Measurements from ENCODE around the gene EIF5A2. TPM values are rescaled to one million over a fixed set of nuclear protein-coding genes. Genes with fewer than 3 reads are reported as not detected.

Gene EIF5A2
- total and polyA plus RNA-seq, 10 of the 15 experiments (the other 5 are each of a cell fraction or from before 2014, with no cell fraction given), result 0.76 to 3.0 (median 2.2) TPM

- TF ChIP-seq USF1 (IDR thresholded peaks at IDR 0.05; ENCODE audit: borderline replicate concordance, extremely low read length, insufficient read depth, low read depth, low read length), result peak; percentile 94
- TF ChIP-seq JUND (IDR thresholded peaks at IDR 0.05; ENCODE audit: low read depth, low read length), result no peak
- no peak for TF ChIP-seq RELA (IDR thresholded peaks at IDR 0.05; ENCODE audit: borderline replicate concordance, partially characterized antibody)
- no peak for TF ChIP-seq MEF2A (IDR thresholded peaks at IDR 0.05; ENCODE audit: insufficient read depth, low read depth, low read length)
These were observed at the start of gene EIF5A2 (continued) for GRCh38 chr3:170908235-170909116.

- ChIA-PET CTCF (no interaction called here), RAD21 (ENCODE audit: unreplicated experiment) (no interaction called here), POLR2A (no interaction called here), SMC1A (ENCODE audit: uncharacterized antibody, unreplicated experiment) (no interaction called here)
- Histone ChIP-seq H4K20me1 (ENCODE audit: control insufficient read depth, insufficient read depth) (no peaks in the 10 kb centered on the region), H3K36me3 (ENCODE audit: control insufficient read depth in 2 of 2, insufficient read depth in 2 of 2, low read length in 1 of 2) (no peaks in the 10 kb centered on the region), H2AFZ (ENCODE audit: control insufficient read depth, low read depth, low read length) (no peak overlapping the region), H3K4me2 (ENCODE audit: control insufficient read depth, insufficient read depth) (no peak overlapping the region), H3K4me3 (no peak overlapping the region), H3K27me3 (replicated peaks in 1 of 2; ENCODE audit: control insufficient read depth in 2 of 2, insufficient read depth in 2 of 2, low read length in 1 of 2) (no peaks in the 10 kb centered on the region), H3K27ac (ENCODE audit: control insufficient read depth, insufficient read depth) (no peak overlapping the region), H3K9me3 (replicated peaks; ENCODE audit: control insufficient read depth, insufficient read depth, low read length) (no peaks in the 10 kb centered on the region), H3K9ac (ENCODE audit: control insufficient read depth, insufficient read depth, low read length) (no peak overlapping the region), H3K4me1 (ENCODE audit: control insufficient read depth, insufficient read depth, low read length) (no peaks in the 10 kb centered on the region), H3K79me2 (ENCODE audit: control insufficient read depth, insufficient read depth, low read length) (no peaks in the 10 kb centered on the region)
- DNase-seq (ENCODE audit: low read depth, low spot score) (no peak), ATAC-seq (no peak), FAIRE-seq (no peak)
- no TSS peak for BruUV-seq (replicated peaks)
- intact Hi-C loops (cut with micrococcal nuclease; ENCODE audit: unreplicated experiment) (no loop called here), in situ Hi-C loops (cut with MboI) (no loop called here)
- no peak for TF ChIP-seq PKNOX1 (IDR thresholded peaks at IDR 0.05)
- no peak for TF ChIP-seq LARP7 (IDR thresholded peaks at IDR 0.05)
- TF ChIP-seq, protein P1, sequence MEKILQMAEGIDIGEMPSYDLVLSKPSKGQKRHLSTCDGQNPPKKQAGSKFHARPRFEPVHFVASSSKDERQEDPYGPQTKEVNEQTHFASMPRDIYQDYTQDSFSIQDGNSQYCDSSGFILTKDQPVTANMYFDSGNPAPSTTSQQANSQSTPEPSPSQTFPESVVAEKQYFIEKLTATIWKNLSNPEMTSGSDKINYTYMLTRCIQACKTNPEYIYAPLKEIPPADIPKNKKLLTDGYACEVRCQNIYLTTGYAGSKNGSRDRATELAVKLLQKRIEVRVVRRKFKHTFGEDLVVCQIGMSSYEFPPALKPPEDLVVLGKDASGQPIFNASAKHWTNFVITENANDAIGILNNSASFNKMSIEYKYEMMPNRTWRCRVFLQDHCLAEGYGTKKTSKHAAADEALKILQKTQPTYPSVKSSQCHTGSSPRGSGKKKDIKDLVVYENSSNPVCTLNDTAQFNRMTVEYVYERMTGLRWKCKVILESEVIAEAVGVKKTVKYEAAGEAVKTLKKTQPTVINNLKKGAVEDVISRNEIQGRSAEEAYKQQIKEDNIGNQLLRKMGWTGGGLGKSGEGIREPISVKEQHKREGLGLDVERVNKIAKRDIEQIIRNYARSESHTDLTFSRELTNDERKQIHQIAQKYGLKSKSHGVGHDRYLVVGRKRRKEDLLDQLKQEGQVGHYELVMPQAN (conservative IDR thresholded peaks at IDR 0.05), result no peak
- no peak for TF ChIP-seq SMARCA5 (IDR thresholded peaks at IDR 0.05)
- TF ChIP-seq CREB1 (IDR thresholded peaks at IDR 0.05; ENCODE audit: low read depth), result no peak
- no peak for TF ChIP-seq CUX1 (IDR thresholded peaks at IDR 0.05; ENCODE audit: insufficient replicate concordance, low read depth, low read length)
- no peak for TF ChIP-seq RCOR1 (conservative IDR thresholded peaks at IDR 0.05; ENCODE audit: low read depth, low read length)
- no peak for TF ChIP-seq BRCA1 (IDR thresholded peaks at IDR 0.05; ENCODE audit: low read depth, low read length)
- TF ChIP-seq ATF7 (IDR thresholded peaks at IDR 0.05; ENCODE audit: low read depth), result no peak
- TF ChIP-seq POLR2AphosphoS5 (IDR thresholded peaks at IDR 0.05; ENCODE audit: low read length), result no peak
These were observed 48.2 kb upstream of the EIF5A2 start for GRCh38 chr3:170956647-170957046.
